ENCODE results near the gene ATP6V0A4. TPM values are rescaled to one million over a fixed set of nuclear protein-coding genes. Genes with fewer than 3 reads are reported as not detected.

ATP6V0A4 gene
- total RNA-seq, 2 donors from 2014 or later = not detected

DNA sequence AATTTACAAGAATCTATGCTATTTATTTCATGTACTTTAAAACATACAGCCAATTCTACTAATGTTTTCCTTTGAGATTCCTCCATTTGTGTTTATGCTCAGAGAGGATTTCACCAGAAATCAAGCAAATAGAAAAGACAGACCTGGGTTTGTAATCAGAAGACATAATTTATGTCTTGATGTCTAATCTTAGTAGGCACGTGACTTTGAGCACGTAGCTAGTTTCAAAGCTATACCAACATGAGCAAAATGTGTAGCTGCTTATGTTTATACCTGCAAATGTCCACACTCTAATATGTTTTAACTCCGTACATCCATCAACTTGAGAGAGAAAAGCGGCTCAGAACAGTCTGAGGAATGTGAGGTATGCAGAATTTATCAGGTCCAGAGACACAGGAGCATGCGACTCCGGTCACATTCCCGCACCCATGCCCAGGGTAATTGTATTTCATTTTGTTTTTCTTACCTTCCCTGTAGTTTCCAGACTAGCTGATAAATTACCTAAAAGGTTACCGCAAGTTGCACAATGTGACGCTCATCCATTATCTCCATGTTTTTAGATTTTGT lies 136.8 kb downstream of the ATP6V0A4 start:
- TF ChIP-seq, protein P1, sequence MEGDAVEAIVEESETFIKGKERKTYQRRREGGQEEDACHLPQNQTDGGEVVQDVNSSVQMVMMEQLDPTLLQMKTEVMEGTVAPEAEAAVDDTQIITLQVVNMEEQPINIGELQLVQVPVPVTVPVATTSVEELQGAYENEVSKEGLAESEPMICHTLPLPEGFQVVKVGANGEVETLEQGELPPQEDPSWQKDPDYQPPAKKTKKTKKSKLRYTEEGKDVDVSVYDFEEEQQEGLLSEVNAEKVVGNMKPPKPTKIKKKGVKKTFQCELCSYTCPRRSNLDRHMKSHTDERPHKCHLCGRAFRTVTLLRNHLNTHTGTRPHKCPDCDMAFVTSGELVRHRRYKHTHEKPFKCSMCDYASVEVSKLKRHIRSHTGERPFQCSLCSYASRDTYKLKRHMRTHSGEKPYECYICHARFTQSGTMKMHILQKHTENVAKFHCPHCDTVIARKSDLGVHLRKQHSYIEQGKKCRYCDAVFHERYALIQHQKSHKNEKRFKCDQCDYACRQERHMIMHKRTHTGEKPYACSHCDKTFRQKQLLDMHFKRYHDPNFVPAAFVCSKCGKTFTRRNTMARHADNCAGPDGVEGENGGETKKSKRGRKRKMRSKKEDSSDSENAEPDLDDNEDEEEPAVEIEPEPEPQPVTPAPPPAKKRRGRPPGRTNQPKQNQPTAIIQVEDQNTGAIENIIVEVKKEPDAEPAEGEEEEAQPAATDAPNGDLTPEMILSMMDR (IDR thresholded peaks at IDR 0.05) = no peak
- intact Hi-C loops (cut with DNase I) = no loop called here
- H3K27me3 ChIP-seq = no peaks in the 10 kb centered on the region

DNA sequence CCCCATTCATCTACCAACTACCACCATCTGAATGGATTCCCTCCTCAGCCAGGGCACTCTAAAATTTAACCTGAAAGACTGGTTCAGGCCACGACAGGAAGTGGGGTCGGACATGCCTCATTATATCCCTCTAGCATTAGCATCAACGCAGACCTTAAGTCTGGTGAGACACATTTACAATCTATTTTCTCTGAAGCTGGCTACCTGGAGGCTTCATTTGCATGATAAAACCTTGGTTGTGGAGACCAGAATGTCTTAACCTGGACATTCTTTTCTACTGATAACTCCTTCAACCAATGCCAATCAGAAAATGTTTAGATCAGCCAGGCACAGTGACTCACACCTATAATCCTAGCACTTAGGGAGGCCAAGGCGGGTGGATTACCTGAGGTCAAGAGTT lies 139.1 kb downstream of the ATP6V0A4 start:
- no peaks in the 10 kb centered on the region for H3K27me3 ChIP-seq
- no peaks in the 10 kb centered on the region for H3K4me1 ChIP-seq
- H3K9ac ChIP-seq (ENCODE audit: low read depth in 2 of 2, low read length in 2 of 2) = no peak overlapping the region
- no peak overlapping the region for H3K27ac ChIP-seq
- TF ChIP-seq, protein P1 (IDR thresholded peaks at IDR 0.05) = no peak
- H3K9me3 ChIP-seq = no peaks in the 10 kb centered on the region
- intact Hi-C loops (cut with DNase I) = no loop called here
- no peaks in the 10 kb centered on the region for H3K36me3 ChIP-seq
- no peak overlapping the region for H3K4me3 ChIP-seq
- no peak for DNase-seq

More for the DNA sequence above, 136.8 kb downstream of the ATP6V0A4 start:
- Histone ChIP-seq H3K27ac (no peak overlapping the region), H3K9ac (ENCODE audit: low read depth in 2 of 2, low read length in 2 of 2) (no peak overlapping the region), H3K9me3 (no peaks in the 10 kb centered on the region), H3K4me3 (no peak overlapping the region), H3K36me3 (no peaks in the 10 kb centered on the region), H3K4me1 (no peaks in the 10 kb centered on the region)
- DNase-seq = no peak

- Histone ChIP-seq H3K9me3 (no peaks in the 10 kb centered on the region), H3K27ac (no peak overlapping the region), H3K36me3 (no peaks in the 10 kb centered on the region), H3K4me3 (no peak overlapping the region), H3K9ac (ENCODE audit: low read depth in 2 of 2, low read length in 2 of 2) (no peak overlapping the region), H3K4me1 (no peaks in the 10 kb centered on the region), H3K27me3 (no peaks in the 10 kb centered on the region)
- TF ChIP-seq, protein P1 (IDR thresholded peaks at IDR 0.05) = no peak
- intact Hi-C loops (cut with DNase I) = no loop called here
- DNase-seq = no peak
Measured at GRCh38 chr7:138657854-138658386, 140.1 kb downstream of the ATP6V0A4 start.

GRCh38 chr7:138656952-138657351 lies 141.0 kb downstream of the ATP6V0A4 start:
- DNase-seq = no peak
- no peak overlapping the region for H3K9ac ChIP-seq (ENCODE audit: low read depth in 2 of 2, low read length in 2 of 2)
- H3K4me3 ChIP-seq = no peak overlapping the region
- H3K27me3 ChIP-seq = no peaks in the 10 kb centered on the region
- no peaks in the 10 kb centered on the region for H3K4me1 ChIP-seq
- no peak overlapping the region for H3K27ac ChIP-seq
- TF ChIP-seq, protein P1 (IDR thresholded peaks at IDR 0.05) = no peak
- H3K36me3 ChIP-seq = no peaks in the 10 kb centered on the region
- H3K9me3 ChIP-seq = no peaks in the 10 kb centered on the region
- intact Hi-C loops (cut with DNase I) = no loop called here

Other genes starting within 250 kb of the ATP6V0A4 start
- gene SVOPL, start 96.8 kb downstream of the ATP6V0A4 start, total RNA-seq = under 1 TPM; 0.58 to 0.62 TPM
- gene TMEM213, start 202 bp downstream of the ATP6V0A4 start, total RNA-seq = not detected
- 1 to 10 TPM; 2.9 to 3.5 TPM for gene KIAA1549, start 183.2 kb upstream of the ATP6V0A4 start, total RNA-seq
- gene ZC3HAV1L, start 237.8 kb upstream of the ATP6V0A4 start, total RNA-seq = 10 to 100 TPM; 10.9 to 11.7 TPM